Endothelial cell of umbilical vein (primary cell): Measurements from ENCODE around the gene GAL3ST1.

Experiments used
- CTCF ChIP-seq, 2 donors: IDR thresholded peaks; 1 replicate in 1 of 2; 2 replicates in 1 of 2; pipeline ENCODE4 v1.5.1; 2011; ENCODE audit warnings: low read length in 2 of 2, mild to moderate bottlenecking in 2 of 2, moderate library complexity in 2 of 2, control low read depth in 1 of 2, inconsistent platforms in 1 of 2, low read depth in 1 of 2; ENCODE audit not compliant: insufficient read depth in 1 of 2; ENCODE audit errors: extremely low read depth in 1 of 2
- EZH2 ChIP-seq: IDR thresholded peaks from 2 replicates; pipeline ENCODE4 v1.6.1; 2012; ENCODE audit warnings: borderline replicate concordance, low read depth, mild to moderate bottlenecking, moderate library complexity, low read length, inconsistent platforms; ENCODE audit not compliant: severe bottlenecking
- FOS ChIP-seq: IDR thresholded peaks from 2 replicates; pipeline ENCODE4 v1.6.1; 2011; ENCODE audit warnings: mild to moderate bottlenecking, low read length, moderate library complexity, borderline replicate concordance; ENCODE audit not compliant: insufficient read depth
- JUN ChIP-seq: IDR thresholded peaks from 2 replicates; pipeline ENCODE4 v1.6.1; 2011; ENCODE audit warnings: borderline replicate concordance, low read depth; ENCODE audit not compliant: insufficient read length, insufficient read depth
- MAX ChIP-seq: IDR thresholded peaks from 2 replicates; pipeline ENCODE4 v1.6.1; 2011; ENCODE audit not compliant: insufficient read depth, insufficient read length
- MYC ChIP-seq: IDR thresholded peaks from one replicate; pipeline ENCODE4 v1.6.1; 2011; ENCODE audit warnings: mild to moderate bottlenecking, low read depth, low read length
- POLR2A ChIP-seq: IDR thresholded peaks from 2 replicates; pipeline ENCODE4 v1.6.1; 2012; ENCODE audit warnings: low read depth, mild to moderate bottlenecking, control low read depth, low read length
- POLR2AphosphoS5 ChIP-seq: IDR thresholded peaks from 2 replicates; pipeline ENCODE4 v1.6.1; 2012; ENCODE audit warnings: low read depth, mild to moderate bottlenecking, control low read depth, low read length, moderate library complexity; ENCODE audit not compliant: insufficient read depth

DNA sequence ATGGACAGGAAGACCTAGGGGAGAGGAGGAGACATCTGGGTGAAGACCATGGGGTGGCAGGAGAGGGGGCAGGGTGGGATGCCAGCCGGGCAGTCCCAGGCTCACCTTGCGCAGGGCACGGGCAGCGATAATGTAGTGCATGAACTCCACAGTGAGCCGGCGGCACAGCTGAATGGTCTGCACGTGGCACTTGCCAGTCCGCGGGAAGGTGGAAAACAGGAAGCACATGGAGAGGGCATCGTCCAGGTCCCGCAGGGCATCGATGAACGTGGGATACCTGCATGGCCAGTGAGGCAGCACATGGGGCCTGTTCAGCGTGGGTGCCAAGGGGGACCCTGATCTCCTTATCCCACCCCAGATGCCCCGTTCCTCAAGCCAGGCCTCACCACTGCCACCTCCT, 10.0 kb upstream of the GAL3ST1 start:
- TF ChIP-seq CTCF (IDR thresholded peaks at IDR 0.05; ENCODE audit: extremely low read depth in 1 of 2, insufficient read depth in 1 of 2, low read depth in 1 of 2, low read length in 2 of 2) (no peak), POLR2A (no peak), FOS (no peak), EZH2 (no peak), POLR2AphosphoS5 (no peak), JUN (no peak), MYC (no peak), MAX (no peak)
